COR-L47 (cell line): ENCODE measurements around the gene CHST7.

Source experiments
- DNase-seq: peaks from one replicate; lab custom pipeline; 2025; lab: John Stamatoyannopoulos, UW

Gene CHST7

DNA sequence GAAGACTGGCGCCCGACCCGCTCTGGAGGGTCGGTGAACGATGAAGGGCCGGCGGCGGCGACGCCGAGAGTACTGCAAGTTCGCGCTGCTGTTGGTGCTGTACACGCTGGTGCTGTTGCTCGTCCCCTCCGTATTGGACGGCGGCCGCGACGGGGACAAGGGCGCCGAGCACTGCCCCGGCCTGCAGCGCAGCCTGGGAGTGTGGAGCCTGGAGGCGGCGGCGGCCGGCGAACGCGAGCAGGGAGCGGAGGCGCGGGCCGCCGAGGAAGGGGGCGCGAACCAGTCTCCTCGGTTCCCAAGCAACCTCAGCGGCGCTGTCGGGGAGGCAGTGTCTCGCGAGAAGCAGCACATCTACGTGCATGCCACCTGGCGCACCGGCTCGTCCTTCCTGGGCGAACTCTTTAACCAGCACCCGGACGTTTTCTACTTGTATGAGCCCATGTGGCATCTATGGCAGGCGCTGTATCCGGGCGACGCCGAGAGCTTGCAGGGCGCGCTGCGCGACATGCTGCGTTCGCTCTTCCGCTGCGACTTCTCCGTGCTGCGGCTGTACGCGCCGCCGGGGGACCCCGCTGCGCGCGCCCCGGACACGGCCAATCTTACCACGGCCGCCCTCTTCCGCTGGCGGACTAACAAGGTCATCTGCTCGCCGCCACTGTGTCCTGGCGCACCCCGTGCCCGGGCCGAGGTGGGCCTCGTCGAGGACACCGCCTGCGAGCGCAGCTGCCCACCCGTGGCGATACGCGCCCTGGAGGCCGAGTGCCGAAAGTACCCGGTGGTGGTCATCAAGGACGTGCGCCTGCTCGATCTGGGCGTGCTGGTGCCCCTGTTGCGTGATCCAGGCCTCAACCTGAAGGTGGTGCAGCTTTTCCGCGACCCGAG is 568 bp downstream of the CHST7 start:
- DNase-seq, result peak; percentile 64

- peak; percentile 54 for DNase-seq
Measured at GRCh38 chrX:46574774-46575381, 1.3 kb downstream of the CHST7 start.

DNA sequence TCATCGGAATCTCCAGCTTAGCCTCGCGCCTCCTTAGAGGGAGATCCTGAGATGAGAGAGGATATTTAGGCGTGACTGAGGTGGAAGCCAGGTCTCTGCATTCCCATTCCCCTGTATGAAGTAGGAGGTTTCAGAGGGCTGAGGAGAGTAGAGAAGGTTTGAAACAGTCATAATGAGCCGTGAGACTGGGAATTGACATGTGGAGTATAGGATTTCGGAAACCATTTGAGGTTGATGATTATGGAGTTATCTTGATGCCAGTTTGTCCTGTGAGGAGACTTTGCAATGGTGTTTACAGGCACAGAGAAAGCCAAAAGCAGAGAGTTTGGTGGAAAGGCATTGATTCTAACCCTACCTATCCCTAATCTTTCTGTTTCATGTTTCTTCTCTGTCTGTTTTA is 2.0 kb downstream of the CHST7 start:
- no peak for DNase-seq

GRCh38 chrX:46575991-46576392 is 2.4 kb downstream of the CHST7 start:
- no peak for DNase-seq

DNA sequence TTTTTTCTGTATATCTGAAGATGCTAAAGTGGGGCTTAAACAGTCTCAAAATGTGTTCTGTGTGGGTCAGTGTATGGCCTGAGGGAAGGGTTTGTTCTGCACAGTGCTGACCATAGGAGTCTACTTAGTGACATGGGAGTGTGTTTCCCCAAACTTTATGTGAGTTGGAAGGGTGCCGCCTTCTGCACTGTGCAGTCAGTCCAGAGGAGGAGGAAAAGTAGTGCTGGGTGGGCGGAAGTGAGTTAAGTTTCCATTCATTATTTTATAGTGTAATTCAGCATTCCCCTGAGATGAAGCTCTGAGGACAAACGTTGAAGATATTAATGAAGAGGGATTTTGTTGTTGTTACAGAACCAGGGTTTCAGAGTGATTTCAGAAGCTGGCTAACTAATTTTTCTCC is 2.9 kb downstream of the CHST7 start:
- DNase-seq, result no peak

GRCh38 chrX:46577221-46578005 is 3.8 kb downstream of the CHST7 start:
- DNase-seq, result no peak

DNA sequence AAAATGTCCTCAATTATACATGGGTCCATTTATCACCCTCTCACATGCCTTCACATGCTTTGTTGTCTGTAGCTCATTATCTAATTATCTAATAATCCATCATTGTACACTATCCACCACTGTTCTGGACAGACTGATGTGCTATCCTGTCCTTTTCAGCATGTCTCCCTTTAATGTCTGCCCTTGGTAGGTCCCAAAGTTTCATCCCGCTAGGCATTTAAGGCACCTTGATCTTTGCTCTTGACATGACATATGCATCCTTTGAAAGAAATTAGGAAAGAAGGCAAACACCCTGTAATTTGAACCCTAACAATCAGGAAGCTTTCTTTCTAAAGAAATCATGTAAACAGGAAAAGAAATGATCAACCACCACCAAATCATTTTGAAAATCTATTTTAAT is 5.7 kb downstream of the CHST7 start:
- no peak for DNase-seq

GRCh38 chrX:46580613-46581012 is 7.0 kb downstream of the CHST7 start:
- no peak for DNase-seq

GRCh38 chrX:46582325-46582724 is 8.8 kb downstream of the CHST7 start:
- no peak for DNase-seq

DNA sequence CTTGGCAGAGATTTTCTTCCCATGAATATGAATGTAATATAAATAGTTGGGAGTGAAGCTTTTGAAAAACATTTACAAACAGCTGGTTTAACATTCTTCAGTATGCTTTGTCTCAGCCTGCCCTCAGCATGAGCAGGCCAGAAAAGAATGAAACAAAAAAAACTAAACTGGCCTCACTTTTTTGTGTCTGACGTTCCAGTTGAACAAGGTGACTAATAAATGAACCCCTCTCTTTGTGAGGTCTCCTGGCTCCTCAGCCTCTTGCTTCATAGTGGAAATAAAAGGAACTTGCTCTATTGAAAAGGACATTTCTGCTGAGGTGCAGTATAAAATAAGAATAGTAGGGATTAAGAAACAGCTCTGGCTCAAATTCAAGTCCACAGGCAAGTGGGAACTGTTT is 9.4 kb downstream of the CHST7 start:
- DNase-seq, result no peak

GRCh38 chrX:46584736-46585135 is 11.2 kb downstream of the CHST7 start:
- DNase-seq, result no peak

- DNase-seq, result no peak
Measured at GRCh38 chrX:46587158-46587557, 13.6 kb downstream of the CHST7 start.

DNA sequence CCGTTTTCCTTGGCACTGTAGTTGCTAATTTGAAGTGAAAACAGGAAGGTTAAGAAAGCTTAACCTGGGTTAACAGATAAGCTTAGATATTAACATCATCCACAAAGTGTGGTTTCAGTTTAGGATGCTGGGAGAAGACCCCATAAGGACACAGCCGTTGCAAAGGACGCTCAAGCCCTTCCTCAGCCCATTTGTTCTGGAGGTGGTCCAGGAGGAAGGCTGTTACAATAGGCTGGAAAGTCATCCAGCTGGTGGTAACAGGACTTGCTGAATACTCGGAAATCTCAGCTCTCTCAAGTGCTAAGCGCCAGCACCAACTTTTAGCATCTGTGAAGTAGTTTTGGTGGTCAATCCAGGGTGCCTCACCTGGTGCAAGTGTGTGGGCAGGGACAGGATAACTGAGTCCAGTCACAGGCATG is 14.2 kb downstream of the CHST7 start:
- DNase-seq, result no peak

DNA sequence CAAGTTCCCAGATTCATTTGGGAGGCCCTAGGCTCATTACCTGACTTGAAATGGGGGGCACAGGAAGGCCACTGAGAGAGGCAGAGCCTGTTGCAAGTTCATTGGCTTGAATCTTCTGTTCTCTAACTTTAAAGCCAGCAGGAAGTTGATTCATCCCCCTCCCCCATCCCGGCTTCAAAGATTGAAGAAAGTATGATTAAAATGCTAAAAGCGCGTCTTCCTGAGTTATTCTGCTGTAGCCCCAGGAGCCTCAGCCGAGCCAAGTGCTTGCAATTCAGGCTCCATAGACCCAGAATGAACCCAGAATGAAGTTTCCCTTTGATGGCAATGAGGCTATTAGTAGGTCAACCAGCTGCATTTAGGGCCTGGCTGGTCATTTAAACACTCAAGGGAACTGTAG is 14.7 kb downstream of the CHST7 start:
- DNase-seq, result no peak

DNA sequence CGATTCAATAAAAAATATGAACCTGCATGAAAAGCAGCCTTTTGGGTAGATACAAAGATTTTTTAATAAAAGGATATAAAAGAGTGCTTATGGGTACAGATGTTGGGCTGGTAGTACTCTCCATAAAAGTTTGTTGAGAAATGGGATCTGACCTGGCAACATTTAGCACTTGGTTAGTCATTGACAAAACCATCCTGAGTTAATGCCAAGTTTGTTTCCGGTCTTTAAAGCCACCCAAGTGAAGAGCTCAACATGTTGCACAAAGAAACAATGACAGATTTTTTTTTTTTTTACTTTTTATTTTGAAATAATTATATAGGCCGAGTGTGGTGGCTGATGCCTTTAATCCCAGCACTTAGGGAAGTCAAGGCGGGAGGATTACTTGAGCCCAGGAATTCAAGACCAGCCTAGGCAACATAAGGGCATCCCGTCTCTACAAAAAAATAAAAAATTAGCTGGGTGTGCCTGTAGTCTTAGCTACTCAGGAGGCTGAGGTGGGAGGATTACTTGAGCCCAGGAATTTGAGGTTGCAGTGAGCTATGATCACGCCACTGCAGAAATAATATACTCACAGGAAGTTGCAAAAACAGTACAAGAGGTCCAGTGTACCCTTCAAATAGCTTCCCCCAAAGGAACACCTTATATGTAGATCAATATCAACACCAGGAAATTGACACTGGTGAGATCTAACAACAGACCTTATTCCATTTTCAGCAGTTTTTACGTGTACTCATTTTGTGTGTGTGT is 16.6 kb downstream of the CHST7 start:
- no peak for DNase-seq

GRCh38 chrX:46595084-46595483 is 21.5 kb downstream of the CHST7 start:
- no peak for DNase-seq

GRCh38 chrX:46597208-46597607 is 23.6 kb downstream of the CHST7 start:
- DNase-seq, result no peak

DNA sequence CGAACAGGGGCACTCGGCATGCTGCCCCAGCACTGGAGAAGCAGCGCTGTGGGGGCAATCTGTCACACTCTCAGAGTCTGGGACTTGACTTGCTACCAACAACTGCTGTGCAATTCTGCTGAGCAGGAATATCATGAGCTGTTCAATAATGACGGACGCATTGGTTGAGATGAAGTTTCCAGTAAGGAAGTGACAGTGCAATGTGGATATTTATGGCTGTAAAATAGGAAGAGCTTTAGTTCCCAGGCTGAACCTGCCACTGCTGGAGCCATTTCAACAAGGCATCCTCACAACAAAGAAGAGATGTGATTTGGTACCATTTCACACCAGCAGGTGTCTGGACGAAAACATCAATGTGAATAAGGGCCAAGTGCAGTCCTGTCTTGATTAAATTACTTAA is 24.2 kb downstream of the CHST7 start:
- no peak for DNase-seq

GRCh38 chrX:46599051-46599560 is 25.5 kb downstream of the CHST7 start:
- no peak for DNase-seq

GRCh38 chrX:46601283-46601682 is 27.7 kb downstream of the CHST7 start:
- no peak for DNase-seq

- no peak for DNase-seq
Measured at GRCh38 chrX:46602468-46603102, 29.0 kb downstream of the CHST7 start.
